NCI-H460 (cell line): ENCODE data around the gene NPAS3. TPM values are rescaled to one million over a fixed set of nuclear protein-coding genes. Genes with fewer than 3 reads are reported as not detected.

Experiments used
- DNase-seq: peaks from one replicate; pipeline ENCODE4 v3.0.0-alpha.2; 2016; ENCODE audit warnings: low read depth; ENCODE audit errors: extremely low read depth
- total RNA-seq: library from RNA; depleted of rRNA; stranded (reverse); fragments of >200 nt; shearing (Covaris generic); gene quantifications from 2 replicates; pipeline ENCODE4 v1.2.3, GENCODE V29; 2014

Gene NPAS3
- total RNA-seq, 1 experiment from 2014 or later: 0.62 TPM

DNA sequence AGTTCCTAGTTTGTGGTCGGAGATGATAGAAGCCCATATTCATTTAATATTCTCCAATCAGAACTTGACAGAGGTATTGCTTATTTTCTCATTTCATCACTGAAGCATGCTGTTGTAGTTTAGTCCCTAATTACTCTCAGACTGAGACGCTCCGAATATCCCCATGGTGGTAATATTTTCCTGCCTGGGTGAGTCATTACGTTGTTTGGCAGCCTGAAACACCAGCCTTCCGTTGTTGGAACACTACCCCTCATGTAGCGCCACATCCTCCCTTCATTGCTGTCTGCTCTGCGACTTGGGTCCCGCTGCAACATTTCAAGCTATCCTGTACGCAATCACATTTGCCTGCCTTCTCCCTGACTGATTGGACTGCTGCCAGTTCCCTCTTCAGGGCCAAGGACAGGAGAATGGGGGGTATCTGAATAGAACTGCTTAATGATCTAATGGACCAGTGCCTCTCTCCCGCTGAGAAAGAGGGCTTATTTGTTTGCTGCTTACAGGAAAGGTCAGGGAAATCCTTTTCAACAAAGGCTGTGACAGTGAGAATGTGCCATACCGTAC lies 369.1 kb downstream of the NPAS3 start:
- no peak for DNase-seq

DNA sequence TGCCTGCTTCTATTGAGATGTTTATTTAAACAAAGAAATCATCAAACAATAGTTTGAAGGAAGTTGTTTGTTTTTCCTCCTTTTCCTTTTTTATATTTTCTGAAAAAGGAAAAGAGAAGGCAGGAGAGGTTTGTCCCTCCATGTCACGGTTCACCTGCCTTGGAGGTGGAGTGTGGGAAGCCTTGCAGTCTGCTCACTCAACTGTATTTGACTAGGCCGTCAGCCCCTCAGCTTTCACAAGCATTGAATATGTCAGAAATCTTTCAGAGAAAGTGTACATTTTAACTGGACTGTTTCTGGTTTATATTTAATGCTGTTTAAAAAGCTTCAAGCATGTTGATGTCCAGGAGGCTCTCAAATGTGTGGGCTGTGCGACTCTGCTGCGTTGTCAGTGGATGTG lies 370.4 kb downstream of the NPAS3 start:
- no peak for DNase-seq

- no peak for DNase-seq
Observed at GRCh38 chr14:33315217-33315616, 376.5 kb downstream of the NPAS3 start.

DNA sequence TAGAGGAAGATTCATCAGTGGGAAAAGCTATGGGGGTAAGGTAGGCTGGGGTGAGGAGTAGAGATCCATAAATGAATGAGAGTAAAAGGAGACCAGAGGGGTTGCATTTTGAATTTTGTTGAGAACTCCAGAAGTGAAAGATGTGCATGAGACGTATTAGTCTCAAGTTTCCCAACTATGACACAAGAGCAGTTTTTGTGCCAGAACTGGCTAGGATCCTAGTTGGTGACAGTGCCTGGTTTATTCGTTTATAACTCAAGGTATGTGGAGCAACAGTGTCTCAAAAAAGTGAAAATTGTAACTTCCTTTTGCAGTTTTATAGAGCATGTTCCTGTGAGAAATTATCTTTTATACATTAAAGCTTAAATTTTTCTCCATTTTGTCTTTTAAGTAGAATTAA lies 377.0 kb downstream of the NPAS3 start:
- no peak for DNase-seq

GRCh38 chr14:33317675-33318074 lies 379.0 kb downstream of the NPAS3 start:
- no peak for DNase-seq

DNA sequence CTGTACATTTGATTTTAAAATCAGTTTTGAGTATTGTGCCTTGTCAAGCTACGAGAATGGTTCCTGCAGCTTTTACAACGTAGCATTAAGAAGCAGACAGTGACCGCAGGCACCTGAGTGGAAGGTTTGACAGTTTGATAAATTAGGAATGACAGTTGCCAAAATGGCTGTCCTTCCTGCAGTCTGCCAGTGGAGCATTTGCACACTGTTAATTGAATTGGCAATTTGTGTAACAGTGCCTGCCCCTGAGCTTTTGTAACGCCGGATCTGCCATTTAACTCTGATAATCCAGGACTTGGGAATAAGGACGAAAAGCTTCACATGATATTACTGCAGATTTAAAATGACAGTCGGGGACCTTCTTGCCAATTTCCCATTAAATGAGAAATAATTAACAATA lies 385.3 kb downstream of the NPAS3 start:
- DNase-seq: no peak

DNA sequence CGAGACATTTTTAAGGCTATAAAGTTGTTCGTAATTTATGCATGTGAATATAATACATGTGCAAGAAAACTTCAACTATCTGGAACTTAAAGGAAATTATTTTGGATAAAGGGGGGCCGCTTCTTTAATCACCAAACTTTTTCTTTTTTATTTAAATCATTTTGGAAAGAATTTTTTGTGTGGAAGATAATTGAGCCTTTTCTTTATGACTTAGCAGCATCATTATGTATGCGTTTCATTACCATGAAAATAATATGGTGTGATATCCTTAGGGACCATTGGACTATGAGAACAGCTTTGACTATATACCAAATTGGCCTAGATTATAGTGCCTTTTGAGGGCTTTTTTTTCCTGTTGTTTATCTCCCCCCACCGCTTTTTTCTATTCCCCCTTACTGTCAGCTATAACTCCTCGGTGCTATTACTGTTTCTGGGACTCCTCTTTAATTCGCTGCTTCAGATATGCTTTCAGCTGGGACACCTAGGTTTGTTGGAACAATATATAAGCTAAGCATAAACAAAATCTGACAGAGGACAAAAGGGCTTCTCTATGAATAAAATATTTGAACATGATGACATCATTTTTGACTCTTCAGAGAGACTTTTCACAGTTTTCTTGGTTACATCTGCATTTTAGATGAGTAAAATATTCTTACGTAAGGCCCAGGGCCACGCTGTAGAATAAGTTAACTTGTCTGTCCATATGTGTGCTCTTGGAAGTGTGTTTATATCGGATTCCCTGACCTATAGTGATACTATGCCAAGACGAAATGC lies 392.7 kb downstream of the NPAS3 start:
- DNase-seq: no peak

GRCh38 chr14:33332497-33332896 lies 393.8 kb downstream of the NPAS3 start:
- DNase-seq: no peak

- DNase-seq: no peak
Observed at GRCh38 chr14:33335366-33335765, 396.7 kb downstream of the NPAS3 start.

- DNase-seq: no peak
Observed at GRCh38 chr14:33342299-33342974, 403.8 kb downstream of the NPAS3 start.

DNA sequence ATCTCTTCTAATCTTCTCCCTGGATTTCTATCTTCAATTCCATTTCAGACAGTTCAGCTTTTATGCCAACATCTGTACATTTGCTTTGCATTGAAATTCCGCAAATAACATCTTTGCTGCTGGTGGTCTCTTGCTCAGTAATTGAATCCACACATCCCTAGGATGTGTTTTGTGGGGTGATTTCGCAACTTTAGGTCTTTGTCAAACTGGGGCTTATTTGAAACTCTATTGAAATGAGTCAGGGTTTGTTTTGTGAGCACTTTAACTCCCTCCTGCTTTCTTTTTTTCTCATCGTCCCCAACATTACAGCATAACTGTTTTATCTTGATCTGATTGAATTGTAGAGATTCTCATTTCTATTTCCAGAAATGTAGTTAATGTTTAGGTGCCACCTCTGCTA lies 404.3 kb downstream of the NPAS3 start:
- no peak for DNase-seq

GRCh38 chr14:33347796-33348195 lies 409.1 kb downstream of the NPAS3 start:
- no peak for DNase-seq

DNA sequence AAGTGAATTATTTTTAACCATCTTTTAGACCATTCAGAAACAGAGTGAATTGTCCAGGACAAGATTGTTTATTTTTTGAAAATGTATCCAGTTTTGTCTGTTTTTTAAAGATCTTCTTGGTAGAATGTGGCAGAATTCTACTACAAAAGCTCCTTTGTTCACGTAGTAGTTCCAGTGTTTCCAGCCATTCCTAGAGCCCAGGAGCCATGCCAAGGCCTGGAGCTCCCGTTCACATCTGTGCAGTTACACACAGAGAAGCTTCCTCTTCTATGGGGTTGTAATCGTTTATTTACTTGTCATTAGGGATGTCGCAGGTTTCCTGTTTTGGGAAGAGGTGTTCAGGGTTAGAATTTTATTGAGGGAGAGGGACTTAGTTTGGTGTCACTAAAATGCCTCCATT lies 409.8 kb downstream of the NPAS3 start:
- DNase-seq: no peak

- DNase-seq: no peak
Observed at GRCh38 chr14:33349871-33350270, 411.2 kb downstream of the NPAS3 start.

- no peak for DNase-seq
Observed at GRCh38 chr14:33350366-33350990, 411.8 kb downstream of the NPAS3 start.

- no peak for DNase-seq
Observed at GRCh38 chr14:33352821-33353220, 414.1 kb downstream of the NPAS3 start.

DNA sequence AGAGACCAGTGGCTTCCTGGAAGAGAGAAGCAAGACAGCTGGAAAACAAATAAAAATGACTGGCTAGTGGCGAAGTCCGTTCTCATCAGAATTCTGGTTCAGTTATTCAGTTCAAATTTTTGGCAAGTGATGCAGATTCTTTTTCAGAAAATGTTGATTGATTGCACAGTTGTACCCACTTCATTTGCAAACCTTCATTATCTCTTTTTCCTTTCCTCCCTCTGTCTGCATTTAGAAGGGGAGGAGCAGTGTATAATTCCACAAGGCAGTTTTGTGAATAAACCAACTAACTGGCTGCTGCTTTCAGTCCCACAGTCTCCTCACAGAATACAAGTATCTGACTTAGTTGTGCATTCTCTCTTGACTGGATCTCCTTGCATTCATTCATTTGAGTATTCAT lies 417.5 kb downstream of the NPAS3 start:
- DNase-seq: no peak

DNA sequence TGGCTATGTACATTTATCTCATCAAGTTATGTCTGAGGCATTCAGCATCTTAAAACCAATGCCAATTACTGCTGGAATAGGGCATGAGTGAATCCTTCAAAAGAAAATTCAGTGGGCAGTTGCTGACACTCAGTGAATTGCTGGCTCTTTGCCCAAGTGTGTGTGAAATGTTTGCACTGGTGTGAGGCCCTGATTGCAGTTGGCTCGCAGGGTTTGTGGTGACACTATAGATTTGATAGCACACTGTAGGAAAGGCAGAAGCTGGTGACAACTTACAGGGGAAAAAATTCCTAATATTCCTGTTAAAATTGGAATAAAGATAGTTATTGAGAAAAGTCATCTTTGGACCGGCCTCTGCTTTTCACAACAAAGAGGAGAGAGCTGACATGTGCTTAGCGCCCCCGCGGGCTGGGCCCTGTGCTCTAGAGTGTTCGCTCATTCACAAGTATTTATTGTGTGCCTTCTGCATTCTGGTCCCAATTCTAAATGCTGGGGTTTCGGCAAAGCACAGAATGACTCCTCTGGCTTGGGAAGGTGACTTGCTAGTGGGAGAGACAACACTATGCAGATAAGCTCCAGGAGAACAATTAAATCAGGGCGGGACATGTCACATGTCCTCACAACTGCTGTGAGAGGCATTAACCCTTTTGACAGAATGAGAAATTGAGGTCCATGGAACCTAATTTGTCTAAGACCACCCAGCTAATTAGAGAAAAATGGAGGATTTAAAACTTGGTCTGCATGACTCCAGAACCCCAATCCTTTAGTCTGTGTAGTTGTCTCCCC lies 418.7 kb downstream of the NPAS3 start:
- no peak for DNase-seq

DNA sequence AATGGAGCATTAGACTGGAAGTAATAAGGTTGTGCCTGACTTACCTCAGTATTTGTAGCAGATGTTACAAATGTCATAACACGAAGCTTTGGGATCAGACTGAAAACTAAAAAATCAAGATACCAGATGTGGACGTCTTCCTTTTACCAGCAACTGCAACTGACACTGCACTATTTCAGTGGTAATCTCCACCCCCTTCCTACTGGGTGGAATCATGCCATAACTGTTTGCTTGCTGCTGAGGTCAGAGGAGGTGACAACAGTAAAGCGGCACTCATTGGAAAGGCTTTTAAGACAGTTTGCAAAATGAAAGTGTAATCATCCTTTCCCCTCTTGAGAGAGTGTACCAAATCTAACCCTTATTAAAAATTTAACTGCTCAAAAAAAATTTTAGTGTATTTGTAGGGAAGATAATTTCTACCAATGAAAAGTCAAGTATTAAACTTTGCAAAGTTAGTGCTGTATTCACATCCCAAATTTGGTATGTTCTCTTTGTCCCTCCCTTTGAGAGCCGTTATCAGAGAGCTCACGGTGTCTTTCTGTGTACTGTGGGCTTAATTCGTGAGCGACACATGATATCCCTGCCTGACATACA lies 420.7 kb downstream of the NPAS3 start:
- DNase-seq: no peak

GRCh38 chr14:33362934-33363333 lies 424.3 kb downstream of the NPAS3 start:
- DNase-seq: no peak
